ENCODE measurements around the gene RTP3.

RTP3 gene

GRCh38 chr3:46469680-46470357 lies 28.0 kb upstream of the RTP3 start:
- DNase-seq = no peak

GRCh38 chr3:46470831-46471230 lies 26.9 kb upstream of the RTP3 start:
- DNase-seq = no peak

- no peak for DNase-seq
These were observed 26.3 kb upstream of the RTP3 start for GRCh38 chr3:46471371-46471914.

GRCh38 chr3:46472736-46473135 lies 25.0 kb upstream of the RTP3 start:
- DNase-seq = no peak

- DNase-seq = no peak
These were observed 20.6 kb upstream of the RTP3 start for GRCh38 chr3:46477145-46477544.

- DNase-seq = no peak
These were observed 20.0 kb upstream of the RTP3 start for GRCh38 chr3:46477756-46478155.

GRCh38 chr3:46478341-46478740 lies 19.4 kb upstream of the RTP3 start:
- no peak for DNase-seq

- DNase-seq = no peak
These were observed 18.8 kb upstream of the RTP3 start for GRCh38 chr3:46479021-46479420.

GRCh38 chr3:46479696-46480095 lies 18.1 kb upstream of the RTP3 start:
- DNase-seq = no peak

- no peak for DNase-seq
These were observed 17.1 kb upstream of the RTP3 start for GRCh38 chr3:46480491-46481195.

GRCh38 chr3:46481636-46482035 lies 16.1 kb upstream of the RTP3 start:
- DNase-seq = no peak

GRCh38 chr3:46482632-46483350 lies 15.0 kb upstream of the RTP3 start:
- no peak for DNase-seq

GRCh38 chr3:46483825-46484224 lies 14.0 kb upstream of the RTP3 start:
- no peak for DNase-seq

GRCh38 chr3:46484388-46484787 lies 13.4 kb upstream of the RTP3 start:
- no peak for DNase-seq

- peak; percentile 28 for DNase-seq
These were observed 12.6 kb upstream of the RTP3 start for GRCh38 chr3:46484911-46485778.

GRCh38 chr3:46485779-46486175 lies 12.0 kb upstream of the RTP3 start:
- no peak for DNase-seq

GRCh38 chr3:46488735-46489361 lies 8.9 kb upstream of the RTP3 start:
- peak; percentile 71 for DNase-seq

- DNase-seq = no peak
These were observed 8.4 kb upstream of the RTP3 start for GRCh38 chr3:46489381-46489780.

- DNase-seq = no peak
These were observed 7.9 kb upstream of the RTP3 start for GRCh38 chr3:46489875-46490274.

- DNase-seq = no peak
These were observed 7.3 kb upstream of the RTP3 start for GRCh38 chr3:46490338-46491084.

Data from SHP77 treated with DMSO at 0.1 percent for 48 hours (cell line).